Measurements from ENCODE around the gene IDI2.
"Not testable (repeated sequence)": the region's sequence is repeated elsewhere in the genome, so short reads cannot be mapped to it uniquely, and the experiment has no call there.

The IDI2 gene

GRCh38 chr10:1025683-1026082 is at the start of gene IDI2:
TSS of gene IDI2 (minus strand) at chr10:1025859. CDS start at chr10:1024723, 1,136 bp downstream.
- DNase-seq: no peak

- no peak for DNase-seq
Measured at GRCh38 chr10:1074748-1075308, 49.2 kb upstream of the IDI2 start.

GRCh38 chr10:1074052-1074747 is 48.5 kb upstream of the IDI2 start:
- no peak for DNase-seq

GRCh38 chr10:1070919-1071318 is 45.3 kb upstream of the IDI2 start:
- DNase-seq: no peak

- DNase-seq: no peak
Measured at GRCh38 chr10:1068380-1069361, 43.0 kb upstream of the IDI2 start.

GRCh38 chr10:1066734-1067133 is 41.1 kb upstream of the IDI2 start:
- DNase-seq: not testable (repeated sequence)

- DNase-seq: no peak
Measured at GRCh38 chr10:1064964-1065247, 39.2 kb upstream of the IDI2 start.

GRCh38 chr10:1063232-1063865 is 37.7 kb upstream of the IDI2 start:
- no peak for DNase-seq

- no peak for DNase-seq
Measured at GRCh38 chr10:1061930-1062774, 36.5 kb upstream of the IDI2 start.

- DNase-seq: no peak
Measured at GRCh38 chr10:1059902-1060301, 34.2 kb upstream of the IDI2 start.

- DNase-seq: no peak
Measured at GRCh38 chr10:1058017-1058416, 32.4 kb upstream of the IDI2 start.

- DNase-seq: no peak
Measured at GRCh38 chr10:1057106-1057657, 31.5 kb upstream of the IDI2 start.

GRCh38 chr10:1056326-1057105 is 30.9 kb upstream of the IDI2 start, which contains the start of gene WDR37:
TSS of gene WDR37 (plus strand) at chr10:1056385. CDS start at chr10:1072156, 15,771 bp downstream.
- DNase-seq: peak; percentile 14

GRCh38 chr10:1054684-1055083 is 29.0 kb upstream of the IDI2 start:
- DNase-seq: no peak

- no peak for DNase-seq
Measured at GRCh38 chr10:1050554-1050953, 24.9 kb upstream of the IDI2 start.

GRCh38 chr10:1050145-1050544 is 24.5 kb upstream of the IDI2 start:
- no peak for DNase-seq

GRCh38 chr10:1049425-1049958 is 23.8 kb upstream of the IDI2 start:
- no peak for DNase-seq

GRCh38 chr10:1048732-1049424 is 23.2 kb upstream of the IDI2 start, which contains the start of gene IDI1:
TSS of gene IDI1 (minus strand) at chr10:1049119. CDS start at chr10:1049003, 116 bp downstream.
- peak; percentile 93 for DNase-seq

GRCh38 chr10:1048349-1048731 is 22.7 kb upstream of the IDI2 start:
- no peak for DNase-seq

- DNase-seq: no peak
Measured at GRCh38 chr10:1047937-1048336, 22.3 kb upstream of the IDI2 start.

Data from NCI-H748 treated with DMSO at 0.1 percent for 48 hours (cell line).